HL-60 (cell line): ENCODE data around the gene NCSTN.

Source experiments
- DNase-seq, 2 experiments: peaks; one replicate each; pipeline ENCODE4 v3.0.0-alpha.2; 2010 to 2020; ENCODE audit warnings: low read depth in 1 of 2, low spot score in 1 of 2
- H3K27ac ChIP-seq: fragments of 250-450 bp; sonication (Bioruptor Pico); replicated peaks from 2 replicates; pipeline ENCODE4 v1.5.1; 2020; ENCODE audit warnings: mild to moderate bottlenecking, moderate library complexity
- H3K27me3 ChIP-seq: fragments of 250-450 bp; sonication (Bioruptor Pico); 2 replicates; pipeline ENCODE4 v1.5.1; 2021; ENCODE audit warnings: mild to moderate bottlenecking, moderate library complexity; ENCODE audit not compliant: insufficient read depth, poor library complexity, severe bottlenecking
- H3K4me3 ChIP-seq: replicated peaks from 2 replicates; pipeline ENCODE4 v1.5.1; 2011; ENCODE audit warnings: mild to moderate bottlenecking, control low read depth, low read length; ENCODE audit not compliant: insufficient read depth
- CTCF ChIP-seq: IDR thresholded peaks from one replicate; pipeline ENCODE4 v1.5.1; 2011; ENCODE audit warnings: low read length, control low read depth, inconsistent platforms; ENCODE audit not compliant: insufficient read depth
- GABPA ChIP-seq: IDR thresholded peaks from 2 replicates; pipeline ENCODE4 v1.6.1; 2012; ENCODE audit warnings: low read depth
- POLR2AphosphoS5 ChIP-seq: IDR thresholded peaks from 2 replicates; pipeline ENCODE4 v1.6.1; 2012; ENCODE audit warnings: low read depth
- REST ChIP-seq: IDR thresholded peaks from 2 replicates; pipeline ENCODE4 v1.6.1; 2012; ENCODE audit warnings: low read depth; ENCODE audit not compliant: insufficient replicate concordance
- SPI1 ChIP-seq: IDR thresholded peaks from 2 replicates; pipeline ENCODE4 v1.6.1; 2012; ENCODE audit warnings: low read depth, mild to moderate bottlenecking, borderline replicate concordance

Gene NCSTN

GRCh38 chr1:160398823-160399222, 55.6 kb downstream of the NCSTN start:
- Histone ChIP-seq H3K27ac (no peak overlapping the region), H3K27me3 (peaks cover 24% of the 10 kb centered on the region), H3K4me3 (no peak overlapping the region)
- TF ChIP-seq REST (no peak), GABPA (no peak), SPI1 (no peak), CTCF (no peak), POLR2AphosphoS5 (no peak)
- DNase-seq = no peak

- TF ChIP-seq CTCF = no peak
- TF ChIP-seq POLR2AphosphoS5 = no peak
- TF ChIP-seq REST = no peak
- H3K27ac ChIP-seq = no peak overlapping the region
- no peak for DNase-seq
- no peak overlapping the region for H3K4me3 ChIP-seq
- peaks cover 23% of the 10 kb centered on the region for H3K27me3 ChIP-seq
These were observed 56.5 kb downstream of the NCSTN start for GRCh38 chr1:160399544-160400222.

GRCh38 chr1:160400223-160400645, 57.1 kb downstream of the NCSTN start, which contains the start of gene VANGL2:
TSS of gene VANGL2 (plus strand) at chr1:160400564. CDS start at chr1:160415838, 15,274 bp downstream.
- H3K27ac ChIP-seq = no peak within 1 kb of the TSS
- TF ChIP-seq REST = no peak
- TF ChIP-seq POLR2AphosphoS5 = no peak
- TF ChIP-seq SPI1 = no peak
- no peak for TF ChIP-seq CTCF
- TF ChIP-seq GABPA = no peak
- H3K4me3 ChIP-seq = peak within 1 kb of the TSS; percentile 6; the same call in 1 of the 2 replicates
- peaks cover 20% of the 10 kb centered on the region for H3K27me3 ChIP-seq
- no peak for DNase-seq
